Fibroblast of the aortic adventitia (primary cell): ENCODE measurements around the gene IFT20. TPM values are rescaled to one million over a fixed set of nuclear protein-coding genes. Genes with fewer than 3 reads are reported as not detected.

Experiments
- DNase-seq: peaks from one replicate; pipeline ENCODE4 v3.0.0-alpha.2; 2010; ENCODE audit warnings: low read depth
- H3K4me3 ChIP-seq: 2 replicates; pipeline ENCODE4 v1.5.1; 2011; ENCODE audit warnings: low read depth, mild to moderate bottlenecking, control low read depth, low read length, moderate library complexity
- CTCF ChIP-seq: IDR thresholded peaks from 2 replicates; pipeline ENCODE4 v1.5.1; 2011; ENCODE audit warnings: mild to moderate bottlenecking, low read length, control low read depth, inconsistent platforms; ENCODE audit not compliant: insufficient read depth
- total RNA-seq: library from RNA; depleted of rRNA; stranded (reverse); fragments of >200 nt; gene quantifications from 2 replicates; pipeline ENCODE4 v1.2.3, GENCODE V29; 2012; ENCODE audit warnings: low replicate concordance

The IFT20 gene
- total RNA-seq, 1 donor, result 59.8 TPM

GRCh38 chr17:28363186-28363585 lies 27.9 kb upstream of the IFT20 start:
- no peak for DNase-seq
- no peak overlapping the region for H3K4me3 ChIP-seq
- TF ChIP-seq CTCF, result no peak

DNA sequence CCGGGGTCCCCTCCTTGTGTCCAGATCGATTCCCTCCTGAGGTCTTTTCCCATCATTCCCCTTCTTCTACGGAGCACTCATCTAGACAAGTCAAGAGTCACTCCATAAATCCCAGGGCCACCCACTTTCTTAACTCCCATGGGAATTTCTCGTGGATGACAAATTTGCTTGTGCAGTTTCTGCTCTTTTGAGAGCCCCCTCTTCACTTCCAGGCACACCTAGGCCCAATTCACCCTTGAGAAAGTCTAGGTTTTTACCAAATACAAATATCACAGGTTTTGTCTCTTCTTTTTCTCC lies 22.6 kb upstream of the IFT20 start:
- no peak for TF ChIP-seq CTCF
- peak overlapping the region; percentile 96 for H3K4me3 ChIP-seq
- DNase-seq, result no peak

DNA sequence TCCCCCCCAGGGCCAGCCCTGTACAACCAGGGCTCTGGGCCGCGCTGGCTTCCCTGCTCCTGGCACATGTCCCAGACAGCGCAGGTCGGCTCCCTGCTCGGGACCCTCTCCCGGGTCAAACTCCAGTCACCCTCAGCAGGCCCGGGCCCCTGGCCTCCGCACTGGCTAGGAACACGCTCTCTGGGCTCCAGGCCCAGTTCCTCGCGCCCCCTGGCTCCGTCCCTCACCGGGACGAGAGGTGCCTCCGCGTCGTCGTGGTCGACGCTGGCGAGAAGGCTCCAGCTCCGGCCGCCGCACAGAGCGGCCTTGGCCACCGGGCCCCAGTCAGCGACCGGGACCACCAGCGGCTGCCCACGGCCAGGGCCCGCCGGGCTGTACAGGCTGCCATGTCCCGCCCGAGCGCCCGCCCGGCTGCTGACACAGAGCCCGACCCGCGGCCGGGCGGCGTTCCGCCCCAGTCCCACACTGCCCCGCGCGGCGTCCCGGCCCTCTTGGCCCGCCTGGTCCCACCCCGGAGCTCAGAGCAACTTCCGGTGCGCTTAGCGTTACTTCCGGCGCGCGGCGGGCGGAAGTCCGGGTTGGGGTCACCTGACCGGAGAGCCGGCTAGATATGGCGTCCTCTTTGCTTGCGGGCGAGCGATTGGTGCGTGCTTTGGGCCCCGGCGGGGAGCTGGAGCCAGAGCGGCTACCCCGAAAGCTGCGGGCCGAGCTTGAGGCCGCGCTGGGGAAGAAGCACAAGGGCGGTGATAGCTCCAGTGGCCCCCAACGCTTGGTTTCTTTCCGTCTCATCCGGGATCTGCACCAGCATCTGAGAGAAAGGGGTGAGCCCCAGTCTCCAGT lies 22.0 kb upstream of the IFT20 start, which contains the start of gene POLDIP2:
Gene POLDIP2 (minus strand): TSS at position 467 of the 840 bp plus-strand sequence. CDS start 79 bp downstream, at position 388.
- peak; percentile 92 for DNase-seq
- H3K4me3 ChIP-seq, result peak within 1 kb of the TSS; percentile 96
- TF ChIP-seq CTCF, result no peak

- H3K4me3 ChIP-seq, result no peak overlapping the region
- TF ChIP-seq CTCF, result no peak
Observed at GRCh38 chr17:28350271-28350670, 15.0 kb upstream of the IFT20 start.

GRCh38 chr17:28348979-28349378 lies 13.7 kb upstream of the IFT20 start:
- no peak for TF ChIP-seq CTCF
- H3K4me3 ChIP-seq, result no peak overlapping the region
- DNase-seq, result no peak

More at GRCh38 chr17:28350271-28350670, 15.0 kb upstream of the IFT20 start:
- no peak for DNase-seq

DNA sequence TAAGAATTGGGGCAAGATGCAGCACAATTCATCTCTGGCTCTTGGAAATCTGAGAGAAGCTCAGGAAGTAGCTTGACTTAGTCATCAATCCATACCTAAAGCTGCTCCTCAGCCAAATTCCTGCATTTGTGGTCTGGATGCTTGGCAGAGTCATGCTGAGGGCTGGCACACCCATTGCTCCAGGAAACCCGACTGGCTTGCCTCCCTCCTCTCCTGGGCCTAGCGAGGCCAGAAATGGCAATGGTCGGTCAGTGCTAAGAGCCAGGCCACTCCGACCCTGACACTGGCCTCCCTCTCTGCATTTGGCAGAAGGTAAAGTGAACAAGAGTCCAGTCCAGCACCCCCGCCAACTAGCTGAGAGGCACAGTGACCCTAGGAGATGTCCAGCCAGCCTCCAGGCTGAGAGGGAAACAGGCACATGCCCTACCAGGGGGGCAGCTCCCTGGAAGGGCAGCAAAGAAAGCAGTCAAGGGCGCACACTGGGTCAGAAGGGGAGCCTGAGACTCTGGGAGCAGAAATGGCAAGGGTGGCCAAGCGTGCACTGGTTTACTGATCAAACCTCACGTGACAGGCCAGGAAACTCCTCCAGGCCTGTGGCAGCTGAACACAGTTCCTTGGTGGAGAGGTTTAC lies 12.1 kb upstream of the IFT20 start:
- H3K4me3 ChIP-seq, result no peak overlapping the region
- peak; percentile 95 for DNase-seq
- no peak for TF ChIP-seq CTCF
